B cell (primary cell): ENCODE measurements around the gene RNF223. TPM values are rescaled to one million over a fixed set of nuclear protein-coding genes. Genes with fewer than 3 reads are reported as not detected.
"Not testable (repeated sequence)": the region's sequence is repeated elsewhere in the genome, so short reads cannot be mapped to it uniquely, and the experiment has no call there.

Source experiments
- ATAC-seq: fragments of 200-7000 bp; cut with Tn5 transposase; one replicate; pipeline ENCODE4 v1.10.0; 2021; ENCODE audit warnings: low read depth, mild to moderate bottlenecking, moderate number of reproducible peaks, moderate library complexity
- CTCF ChIA-PET: fragments of 350-600 bp; sonication (Branson Sonifier 250); formaldehyde crosslinking; loops from one replicate; lab custom pipeline; 2021; ENCODE audit warnings: antibody characterized with exemption, inconsistent platforms; lab: Charles Lee
- POLR2A ChIA-PET: fragments of 350-600 bp; sonication (Branson Sonifier 250); formaldehyde crosslinking; loops from one replicate; lab custom pipeline; 2021; ENCODE audit warnings: antibody characterized with exemption; lab: Charles Lee
- DNase-seq: peaks from one replicate; pipeline ENCODE4 v3.0.0; 2013
- H2AFZ ChIP-seq: 2 replicates; pipeline ENCODE4 v1.6.1; 2012; ENCODE audit warnings: mild to moderate bottlenecking, low read depth, low read length; ENCODE audit not compliant: insufficient read depth, poor library complexity, severe bottlenecking
- H3K27ac ChIP-seq, 2 donors: 1 replicate in 1 of 2; 2 replicates in 1 of 2; pipeline ENCODE4 v1.5.1; 2012 to 2013; ENCODE audit warnings: low read length in 2 of 2, mild to moderate bottlenecking in 2 of 2, moderate library complexity in 1 of 2
- H3K27me3 ChIP-seq, 4 experiments: fragments of 200-600 bp in 1 of 4; sonication (generic) in 1 of 4; replicated peaks in 1 of 4; 1 replicate in 2 of 4; 2 replicates in 2 of 4; pipeline versions ENCODE4 v1.6.1 to v1.7.0; 2013 to 2016; ENCODE audit warnings: low read length in 3 of 4, mild to moderate bottlenecking in 2 of 4, mixed read lengths in 1 of 4, moderate library complexity in 1 of 4; ENCODE audit not compliant: insufficient read depth in 4 of 4, control insufficient read depth in 3 of 4; ENCODE audit errors: control extremely low read depth in 1 of 4
- H3K36me3 ChIP-seq, 2 experiments: replicated peaks in 1 of 2; 1 replicate in 1 of 2; 2 replicates in 1 of 2; pipeline versions ENCODE4 v1.6.1 to v1.7.1; 2013; ENCODE audit warnings: low read length in 1 of 2; ENCODE audit not compliant: insufficient read depth in 2 of 2, control insufficient read depth in 1 of 2; ENCODE audit errors: control extremely low read depth in 1 of 2, extremely low read depth in 1 of 2
- H3K4me1 ChIP-seq, 2 donors: fragments of 200-600 bp in 1 of 2; sonication (generic) in 1 of 2; 1 replicate in 1 of 2; 2 replicates in 1 of 2; pipeline versions ENCODE4 v1.5.1 to v1.6.1; 2013 to 2017; ENCODE audit warnings: low read length in 2 of 2; ENCODE audit not compliant: control insufficient read depth in 2 of 2, insufficient read depth in 2 of 2
- H3K4me2 ChIP-seq: replicated peaks from 2 replicates; pipeline ENCODE3; 2012; ENCODE audit warnings: mild to moderate bottlenecking, low read depth, low read length; ENCODE audit not compliant: poor library complexity, severe bottlenecking
- H3K4me3 ChIP-seq, 5 experiments: fragments of 200-600 bp in 1 of 5; sonication (generic) in 1 of 5; 1 replicate in 3 of 5; 2 replicates in 2 of 5; pipeline versions ENCODE4 v1.5.1 to v1.7.0; 2011 to 2016; ENCODE audit warnings: low read length in 4 of 5, mild to moderate bottlenecking in 4 of 5, low read depth in 2 of 5, control low read depth in 1 of 5, moderate library complexity in 1 of 5; ENCODE audit not compliant: insufficient read depth in 1 of 5; ENCODE audit errors: control extremely low read depth in 1 of 5, extremely low read depth in 1 of 5
- H3K79me2 ChIP-seq: fragments of 200-600 bp; sonication (generic); one replicate; pipeline ENCODE4 v1.6.0; 2016; ENCODE audit warnings: low read length; ENCODE audit not compliant: control insufficient read depth, insufficient read depth
- H3K9ac ChIP-seq: fragments of 200-600 bp; sonication (generic); 2 replicates; pipeline ENCODE4 v1.6.1; 2017; ENCODE audit warnings: mild to moderate bottlenecking, low read length, moderate library complexity
- H3K9me3 ChIP-seq, 3 donors: one replicate each; pipeline versions ENCODE4 v1.6.1 to v1.7.1; 2013; ENCODE audit warnings: low read length in 2 of 3; ENCODE audit not compliant: control insufficient read depth in 2 of 3, insufficient read depth in 1 of 3; ENCODE audit errors: control extremely low read depth in 1 of 3
- H4K20me1 ChIP-seq: 2 replicates; pipeline ENCODE4 v1.6.0; 2012; ENCODE audit warnings: mild to moderate bottlenecking, low read length; ENCODE audit not compliant: insufficient read depth, control insufficient read depth, poor library complexity, severe bottlenecking
- H3K27ac Mint-ChIP-seq: one replicate; pipeline ENCODE4 v1.8.0; 2021; ENCODE audit warnings: mixed read lengths
- H3K27me3 Mint-ChIP-seq: one replicate; pipeline ENCODE4 v1.8.0; 2021; ENCODE audit warnings: mixed read lengths
- H3K4me1 Mint-ChIP-seq: one replicate; pipeline ENCODE4 v1.8.0; 2021; ENCODE audit warnings: mixed read lengths
- H3K4me3 Mint-ChIP-seq: one replicate; pipeline ENCODE4 v1.8.0; 2021; ENCODE audit warnings: mixed read lengths
- H3K9me3 Mint-ChIP-seq: one replicate; pipeline ENCODE4 v1.8.0; 2022; ENCODE audit warnings: mixed read lengths; ENCODE audit not compliant: insufficient read depth
- EZH2 ChIP-seq: IDR thresholded peaks from 2 replicates; pipeline ENCODE4 v1.6.1; 2012; ENCODE audit warnings: borderline replicate concordance, low read depth, mild to moderate bottlenecking, moderate library complexity, low read length; ENCODE audit not compliant: insufficient read depth, poor library complexity, severe bottlenecking
- WGBS: methylation state at CpG from one replicate; pipeline ENCODE4 v1.1.5; 2013; ENCODE audit warnings: missing lambda C conversion rate; ENCODE audit not compliant: insufficient coverage; 5-methylcytosine and 5-hydroxymethylcytosine counted together
- intact Hi-C: fragments of 100-400 bp; cut with micrococcal nuclease; formaldehyde crosslinking; loops from one replicate; pipeline ENCODE4 v1.10.0; 2022
- polyA plus RNA-seq: library from polyadenylated mRNA; depleted of rRNA; stranded (reverse); fragments of >200 nt; gene quantifications from 2 replicates; pipeline ENCODE4 v1.2.3, GENCODE V29; 2012
- total RNA-seq, 2 donors: library from RNA; stranded (reverse); fragments of 120-200 nt in 1 of 2; gene quantifications; 1 replicate in 1 of 2; 2 replicates in 1 of 2; pipeline versions ENCODE4 v1.2.3 to v1.2.4, GENCODE V29; 2013 to 2022

Gene RNF223
- total and polyA plus RNA-seq, 2 donors (not counting 1 experiment from before 2014, with no cell fraction given), result not detected

- no peak for DNase-seq
- no peak overlapping the region for H2AFZ ChIP-seq
- intact Hi-C loops, result loop anchor here (10.0 kb wide), 1 partner anchor 52 kb away; the partner anchor contains the start of gene ISG15
- POLR2A ChIA-PET, result no interaction called here
- TF ChIP-seq EZH2, result no peak
- no peak for ATAC-seq
- Mint-ChIP-seq H3K9me3 (no peaks in the 10 kb centered on the region), H3K27ac (peak overlapping the region; percentile 32), H3K4me1 (peaks cover 35% of the 10 kb centered on the region), H3K27me3 (no peaks in the 10 kb centered on the region), H3K4me3 (peak overlapping the region; percentile 29)
- WGBS, result 72% methylated on average over 16 of the region's 27 CpGs
- H3K27me3 ChIP-seq, result peaks cover 0 to 28% (median 14%) of the 10 kb centered on the region in 4 experiments
- H3K4me1 ChIP-seq, result peaks cover 46 to 48% of the 10 kb centered on the region in 2 donors
- H3K36me3 ChIP-seq, result no peaks in the 10 kb centered on the region
- peaks cover 13% of the 10 kb centered on the region for H4K20me1 ChIP-seq
- H3K4me2 ChIP-seq, result no peak overlapping the region
- no peaks in the 10 kb centered on the region for H3K79me2 ChIP-seq
- no peak overlapping the region for H3K9ac ChIP-seq
- CTCF ChIA-PET, result no interaction called here
- no peak overlapping the region for H3K4me3 ChIP-seq
- no peak overlapping the region for H3K27ac ChIP-seq
- peaks cover 0 to 17% (median 0%) of the 10 kb centered on the region in 3 donors for H3K9me3 ChIP-seq
These were observed 7.5 kb downstream of the RNF223 start for GRCh38 chr1:1066403-1067283.

GRCh38 chr1:1065940-1066304 lies 8.2 kb downstream of the RNF223 start:
- peaks cover 0 to 35% (median 16%) of the 10 kb centered on the region in 4 experiments for H3K27me3 ChIP-seq
- H3K27ac Mint-ChIP-seq, CTCF ChIA-PET, POLR2A ChIA-PET, H3K4me2 ChIP-seq, DNase-seq, ATAC-seq, H3K4me3 Mint-ChIP-seq, H3K79me2 ChIP-seq, H3K36me3 ChIP-seq, H3K4me3 ChIP-seq, H3K9ac ChIP-seq, H3K27ac ChIP-seq, H2AFZ ChIP-seq, H3K27me3 Mint-ChIP-seq, H3K9me3 Mint-ChIP-seq: not testable (repeated sequence)
- H3K4me1 Mint-ChIP-seq, result peaks cover 37% of the 10 kb centered on the region
- H4K20me1 ChIP-seq, result peaks cover 13% of the 10 kb centered on the region
- intact Hi-C loops, result loop anchor here (10.0 kb wide), 1 partner anchor 51 kb away; the partner anchor contains the start of gene ISG15
- H3K4me1 ChIP-seq, result peaks cover 45 to 47% of the 10 kb centered on the region in 2 donors
- peaks cover 0 to 17% (median 0%) of the 10 kb centered on the region in 3 donors for H3K9me3 ChIP-seq
- WGBS, result 85% methylated on average over 8 of the region's 11 CpGs
